Heart left ventricle (tissue), 16 donors: ENCODE measurements around the gene CNTNAP5. TPM values are rescaled to one million over a fixed set of nuclear protein-coding genes. Genes with fewer than 3 reads are reported as not detected.

ENCODE experiments used
- ATAC-seq, 4 donors: fragments of 200-7000 bp; cut with Tn5 transposase; one replicate each; pipeline ENCODE4 v1.9.1; 2020 to 2022; ENCODE audit warnings: moderate library complexity in 4 of 4, mild to moderate bottlenecking in 3 of 4, moderate number of reproducible peaks in 1 of 4
- DNase-seq, 5 donors: peaks; one replicate each; pipeline ENCODE4 v3.0.0-alpha.2; 2020
- H3K27ac ChIP-seq, 12 donors: fragments of 200-600 bp; sonication (generic) in 4 of 12; one replicate each; pipeline versions ENCODE4 v1.5.0 to v1.8.0; 2016 to 2022; ENCODE audit warnings: mild to moderate bottlenecking in 2 of 12
- H3K27me3 ChIP-seq, 9 donors: fragments of 200-600 bp; sonication (generic) in 2 of 9; one replicate each; pipeline versions ENCODE4 v1.5.1 to v1.8.0; 2016 to 2022; ENCODE audit warnings: mild to moderate bottlenecking in 3 of 9
- H3K36me3 ChIP-seq, 9 donors: fragments of 200-600 bp; sonication (generic) in 2 of 9; one replicate each; pipeline versions ENCODE4 v1.5.0 to v1.8.0; 2018 to 2022; ENCODE audit warnings: mild to moderate bottlenecking in 2 of 9
- H3K4me1 ChIP-seq, 12 donors: fragments of 200-600 bp; sonication (generic) in 4 of 12; one replicate each; pipeline versions ENCODE4 v1.5.0 to v1.8.0; 2016 to 2022; ENCODE audit warnings: mild to moderate bottlenecking in 3 of 12
- H3K4me3 ChIP-seq, 12 donors: fragments of 200-600 bp; sonication (generic) in 4 of 12; one replicate each; pipeline versions ENCODE4 v1.5.0 to v1.8.0; 2017 to 2022; ENCODE audit warnings: mild to moderate bottlenecking in 9 of 12, moderate library complexity in 4 of 12
- H3K9me3 ChIP-seq, 12 donors: fragments of 200-600 bp; sonication (generic) in 4 of 12; one replicate each; pipeline versions ENCODE4 v1.5.0 to v1.8.0; 2016 to 2022; ENCODE audit warnings: mild to moderate bottlenecking in 1 of 12
- CTCF ChIP-seq, 12 donors: fragments of 200-600 bp; sonication (generic) in 4 of 12; IDR thresholded peaks; one replicate each; pipeline versions ENCODE4 v1.5.0 to v1.8.0; 2018 to 2022; ENCODE audit warnings: antibody characterized with exemption in 12 of 12, mild to moderate bottlenecking in 5 of 12
- POLR2A ChIP-seq, 2 donors: fragments of 450-650 bp; IDR thresholded peaks; one replicate each; pipeline ENCODE4 v1.6.1; 2017; ENCODE audit warnings: antibody characterized with exemption in 2 of 2, mild to moderate bottlenecking in 2 of 2, moderate library complexity in 2 of 2
- WGBS, 4 donors: extraction: QIAGEN DNeasy Blood & Tissue Kit in 2 of 4; methylation state at CpG; one replicate each; pipeline versions ENCODE4 v1.1.5 to v1.1.7; 2013 to 2018; 5-methylcytosine and 5-hydroxymethylcytosine counted together
- intact Hi-C, 10 donors: fragments of 100-400 bp; cut with DNase I; formaldehyde crosslinking; loops; one replicate each; pipeline versions ENCODE4 v1.11.1 to v1.14.2; 2022
- polyA plus RNA-seq, 2 donors: library from polyadenylated mRNA; stranded (reverse); fragments of 200-250 nt; gene quantifications; one replicate each; pipeline ENCODE4 v1.2.3, GENCODE V29; 2013
- total RNA-seq, 9 donors: library from RNA; depleted of rRNA in 2 of 9; stranded (reverse); fragments of >200 nt in 2 of 9; fragmentation: NEBNext Ultra II Directional in 3 of 9; extraction: Animal tissue kit (Norgen Biotek cat#: 25700) in 3 of 9; gene quantifications; one replicate each; pipeline versions ENCODE4 v1.1.0 to v1.2.4, GENCODE V29; 2016 to 2023
- donor health status: ischemic (EF 13 %, LVEDD 7.1; RV severe dilation, severe dysfunction).
- donor health status: healthy with polysubstance abuse.
- donor health status: DM: no; HTN: yes; CAD: no.
- donor health status: DM: no; HTN: no; CAD: no.
- donor health status: ischemic (EF 25% LVEDD 6.9; RV normal size, moderate dysfunction).
- donor health status: ischemic (EF 25% LVEDD 5.7; RV mildly dilated, moderate dysfunction).
- donor health status: healthy.
- donor health status: DM: yes; HTN: yes; CAD: no.
- donor health status: ischemic (EF 35%, LVEDD 5.7; RV mildly dilated, moderate dysfunction).
- donor health status: nonischemic (EF 11% LVEDD 7.7; RV severe dilation, severe dysfunction).
- donor health status: DM: yes; HTN: yes; CAD: no.
- donor health status: PGD.
- donor health status: ischemic (EF 29% LVEDD 5.4; RV normal size, mild dysfunction).
- donor health status: nonischemic (EF 23%, LVEDD 6.1; RV moderate dilation, normal function).

Gene CNTNAP5
- total and polyA plus RNA-seq, 11 donors: not detected

- intact Hi-C loops: no loop called here
- Histone ChIP-seq H3K4me3 (no peak overlapping the region), H3K36me3 (no peaks in the 10 kb centered on the region), H3K27me3 (no peaks in the 10 kb centered on the region), H3K9me3 (no peaks in the 10 kb centered on the region), H3K4me1 (no peaks in the 10 kb centered on the region), H3K27ac (no peak overlapping the region)
- ATAC-seq: no peak
- TF ChIP-seq CTCF (IDR thresholded peaks at IDR 0.05): no peak
- no peak for TF ChIP-seq POLR2A (IDR thresholded peaks at IDR 0.05)
- DNase-seq: no peak
These were observed 87.1 kb downstream of the CNTNAP5 start for GRCh38 chr2:124112206-124112605.

GRCh38 chr2:124112966-124113365, 87.9 kb downstream of the CNTNAP5 start:
- TF ChIP-seq POLR2A (IDR thresholded peaks at IDR 0.05): no peak
- TF ChIP-seq CTCF (IDR thresholded peaks at IDR 0.05): no peak
- Histone ChIP-seq H3K36me3 (no peaks in the 10 kb centered on the region), H3K4me3 (no peak overlapping the region), H3K27me3 (no peaks in the 10 kb centered on the region), H3K4me1 (no peaks in the 10 kb centered on the region), H3K27ac (no peak overlapping the region), H3K9me3 (no peaks in the 10 kb centered on the region)
- no peak for DNase-seq
- 41 to 55% (median 50%) methylated on average over 2 of the region's 2 CpGs for WGBS, 4 donors
- intact Hi-C loops: no loop called here
- ATAC-seq: no peak

- 90 to 97% (median 95%) methylated on average over 1 of the region's 1 CpG for WGBS, 4 donors
- Histone ChIP-seq H3K4me1 (no peaks in the 10 kb centered on the region), H3K27ac (no peak overlapping the region), H3K4me3 (no peak overlapping the region), H3K9me3 (no peaks in the 10 kb centered on the region), H3K27me3 (no peaks in the 10 kb centered on the region), H3K36me3 (no peaks in the 10 kb centered on the region)
- no peak for DNase-seq
- intact Hi-C loops: no loop called here
- TF ChIP-seq CTCF (IDR thresholded peaks at IDR 0.05) (no peak), POLR2A (IDR thresholded peaks at IDR 0.05) (no peak)
- ATAC-seq: no peak
These were observed 95.2 kb downstream of the CNTNAP5 start for GRCh38 chr2:124120246-124120645.

- Histone ChIP-seq H3K36me3 (no peaks in the 10 kb centered on the region), H3K27me3 (no peaks in the 10 kb centered on the region), H3K4me3 (no peak overlapping the region), H3K4me1 (no peaks in the 10 kb centered on the region), H3K27ac (no peak overlapping the region), H3K9me3 (no peaks in the 10 kb centered on the region)
- DNase-seq: no peak
- ATAC-seq: no peak
- intact Hi-C loops: no loop called here
- TF ChIP-seq POLR2A (IDR thresholded peaks at IDR 0.05) (no peak), CTCF (IDR thresholded peaks at IDR 0.05) (no peak)
- WGBS, 4 donors: 85 to 90% (median 87%) methylated on average over 5 of the region's 5 CpGs
These were observed 96.0 kb downstream of the CNTNAP5 start for GRCh38 chr2:124121106-124121505.
